ENCODE data around the gene PRKN.

DNA sequence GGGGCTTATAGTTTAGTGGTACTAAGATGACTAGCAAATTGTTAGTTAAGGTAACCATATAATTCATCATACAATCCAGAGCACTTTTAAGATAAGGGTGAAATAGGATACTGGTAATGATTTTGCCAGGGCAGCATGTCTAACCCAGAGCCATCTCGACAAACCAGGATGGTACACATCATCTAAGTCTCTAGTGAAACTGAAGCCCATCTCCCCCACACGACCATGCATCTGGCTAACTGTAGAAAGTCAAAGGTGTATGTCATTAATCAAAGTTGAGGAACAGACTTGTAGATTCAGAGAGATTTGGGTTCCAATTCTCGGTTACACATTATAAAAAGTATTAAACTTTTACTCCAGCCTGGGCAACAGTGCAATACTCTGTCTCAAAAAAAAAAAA, 78.3 kb downstream of the PRKN start:
- TF ChIP-seq CTCF (IDR thresholded peaks at IDR 0.05 in 8 of 11, conservative IDR thresholded peaks at IDR 0.05 in 3 of 11) (no peak), POLR2AphosphoS5 (IDR thresholded peaks at IDR 0.05) (no peak), POLR2A (IDR thresholded peaks at IDR 0.05) (no peak)
